BE2C (cell line): Measurements from ENCODE around the gene STXBP5.

Source experiments
- DNase-seq: peaks from one replicate; pipeline ENCODE4 v3.0.0-alpha.2; 2020
- H3K27me3 ChIP-seq: fragments of 250-450 bp; sonication (Bioruptor Pico); 2 replicates; pipeline ENCODE4 v1.5.1; 2020; ENCODE audit warnings: mild to moderate bottlenecking
- H3K36me3 ChIP-seq: fragments of 250-450 bp; sonication (Bioruptor Pico); 2 replicates; pipeline ENCODE4 v1.5.1; 2020; ENCODE audit warnings: mild to moderate bottlenecking
- H3K4me1 ChIP-seq: fragments of 250-450 bp; sonication (Bioruptor Pico); 2 replicates; pipeline ENCODE4 v1.5.1; 2020
- H3K4me3 ChIP-seq: 2 replicates; pipeline ENCODE4 v1.5.1; 2011; ENCODE audit warnings: low read depth, low read length
- H3K9me3 ChIP-seq: fragments of 250-450 bp; sonication (Bioruptor Pico); 2 replicates; pipeline ENCODE4 v1.5.1; 2020
- TF ChIP-seq, protein P1 (sequence below): IDR thresholded peaks from 2 replicates; pipeline ENCODE4 v1.5.1; 2012; ENCODE audit warnings: mild to moderate bottlenecking, low read depth, low read length

The STXBP5 gene

DNA sequence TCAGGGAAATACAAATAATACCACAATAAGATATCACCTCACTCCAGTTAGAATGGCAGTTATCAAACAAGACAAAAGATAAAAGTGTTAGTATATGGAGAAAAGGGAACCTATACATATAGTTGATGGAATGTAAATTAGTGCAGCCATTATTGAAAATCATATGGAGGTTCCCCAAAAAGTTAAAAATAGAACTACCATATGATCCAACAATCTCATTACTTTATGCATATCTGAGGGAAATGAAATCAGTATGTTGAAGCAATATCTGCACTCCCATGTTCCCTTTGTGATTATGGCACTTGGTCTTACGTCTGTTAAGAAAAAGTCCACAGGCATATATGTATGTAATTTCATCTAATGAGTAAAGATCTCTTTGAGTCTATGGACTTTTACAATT is 96.9 kb downstream of the STXBP5 start:
- DNase-seq: no peak
- peaks cover 54% of the 10 kb centered on the region for H3K36me3 ChIP-seq

DNA sequence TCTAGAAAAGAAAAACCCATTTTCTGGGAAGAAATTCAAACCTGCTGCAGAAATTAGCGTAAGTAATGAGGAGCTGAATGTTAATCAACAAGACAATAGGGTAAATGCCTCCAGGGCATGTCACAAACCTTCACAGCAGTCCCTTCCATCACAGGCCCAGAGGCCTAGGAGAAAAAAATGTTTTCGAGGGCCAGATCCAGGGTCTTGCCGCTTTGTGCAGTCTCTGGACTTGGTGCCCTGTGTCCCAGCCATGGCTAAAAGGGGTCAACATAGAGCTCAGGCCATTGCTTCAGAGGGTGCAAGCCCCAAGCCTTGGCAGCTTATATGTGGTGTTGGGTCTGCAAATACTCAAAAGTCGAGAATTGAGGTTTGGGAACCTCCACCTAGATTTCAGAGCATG is 99.8 kb downstream of the STXBP5 start:
- TF ChIP-seq, protein P1, sequence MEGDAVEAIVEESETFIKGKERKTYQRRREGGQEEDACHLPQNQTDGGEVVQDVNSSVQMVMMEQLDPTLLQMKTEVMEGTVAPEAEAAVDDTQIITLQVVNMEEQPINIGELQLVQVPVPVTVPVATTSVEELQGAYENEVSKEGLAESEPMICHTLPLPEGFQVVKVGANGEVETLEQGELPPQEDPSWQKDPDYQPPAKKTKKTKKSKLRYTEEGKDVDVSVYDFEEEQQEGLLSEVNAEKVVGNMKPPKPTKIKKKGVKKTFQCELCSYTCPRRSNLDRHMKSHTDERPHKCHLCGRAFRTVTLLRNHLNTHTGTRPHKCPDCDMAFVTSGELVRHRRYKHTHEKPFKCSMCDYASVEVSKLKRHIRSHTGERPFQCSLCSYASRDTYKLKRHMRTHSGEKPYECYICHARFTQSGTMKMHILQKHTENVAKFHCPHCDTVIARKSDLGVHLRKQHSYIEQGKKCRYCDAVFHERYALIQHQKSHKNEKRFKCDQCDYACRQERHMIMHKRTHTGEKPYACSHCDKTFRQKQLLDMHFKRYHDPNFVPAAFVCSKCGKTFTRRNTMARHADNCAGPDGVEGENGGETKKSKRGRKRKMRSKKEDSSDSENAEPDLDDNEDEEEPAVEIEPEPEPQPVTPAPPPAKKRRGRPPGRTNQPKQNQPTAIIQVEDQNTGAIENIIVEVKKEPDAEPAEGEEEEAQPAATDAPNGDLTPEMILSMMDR: no peak
- DNase-seq: no peak
- H3K4me1 ChIP-seq: no peaks in the 10 kb centered on the region
- H3K9me3 ChIP-seq: no peaks in the 10 kb centered on the region
- no peaks in the 10 kb centered on the region for H3K27me3 ChIP-seq
- no peak overlapping the region for H3K4me3 ChIP-seq
- H3K36me3 ChIP-seq: peaks cover 36% of the 10 kb centered on the region

More for the DNA sequence above, 96.9 kb downstream of the STXBP5 start:
- no peaks in the 10 kb centered on the region for H3K27me3 ChIP-seq
- H3K9me3 ChIP-seq: no peaks in the 10 kb centered on the region
- H3K4me3 ChIP-seq: no peak overlapping the region
- H3K4me1 ChIP-seq: no peaks in the 10 kb centered on the region
- TF ChIP-seq, protein P1: no peak

DNA sequence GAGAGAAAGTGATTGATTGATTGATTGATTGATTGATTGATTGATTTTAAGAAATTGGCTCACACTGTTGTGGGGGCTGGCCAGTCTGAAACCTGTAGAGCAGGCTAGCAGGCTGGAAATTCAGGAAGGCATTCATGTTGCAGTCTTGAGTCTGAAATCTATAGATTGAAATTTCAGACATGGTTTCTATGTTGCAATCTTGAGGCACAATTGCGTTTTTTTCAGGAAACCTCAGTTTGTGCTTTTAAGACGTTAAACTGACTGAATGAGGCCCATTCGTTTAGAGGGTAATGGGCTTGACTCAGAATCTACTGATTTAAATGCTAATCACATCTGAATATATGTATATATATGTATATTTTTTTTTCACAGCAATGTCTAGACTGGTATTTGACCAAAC is 106.3 kb downstream of the STXBP5 start:
- TF ChIP-seq, protein P1: no peak
- peaks cover 48% of the 10 kb centered on the region for H3K36me3 ChIP-seq
- H3K4me3 ChIP-seq: no peak overlapping the region
- DNase-seq: no peak
- no peaks in the 10 kb centered on the region for H3K9me3 ChIP-seq
- no peaks in the 10 kb centered on the region for H3K4me1 ChIP-seq
- no peaks in the 10 kb centered on the region for H3K27me3 ChIP-seq

DNA sequence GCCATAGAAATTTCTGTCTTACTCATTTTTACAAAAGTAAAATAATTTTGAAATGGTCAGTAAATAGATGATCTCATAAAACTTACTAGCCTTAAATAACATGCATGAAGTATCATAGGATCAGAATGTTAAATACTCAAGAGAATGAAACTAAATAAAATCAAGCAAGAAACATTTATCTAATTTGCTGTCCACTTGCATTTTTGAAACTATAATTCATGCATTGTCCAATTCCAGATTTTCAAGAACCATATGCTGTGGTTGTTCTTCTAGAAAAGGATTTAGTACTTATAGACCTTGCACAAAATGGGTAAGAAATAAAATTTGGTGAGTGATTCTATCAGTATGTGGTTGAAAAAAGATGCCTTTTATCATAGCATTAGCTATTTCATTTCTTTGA is 107.0 kb downstream of the STXBP5 start:
- TF ChIP-seq, protein P1: no peak
- Histone ChIP-seq H3K36me3 (peaks cover 55% of the 10 kb centered on the region), H3K4me1 (no peaks in the 10 kb centered on the region)

DNA sequence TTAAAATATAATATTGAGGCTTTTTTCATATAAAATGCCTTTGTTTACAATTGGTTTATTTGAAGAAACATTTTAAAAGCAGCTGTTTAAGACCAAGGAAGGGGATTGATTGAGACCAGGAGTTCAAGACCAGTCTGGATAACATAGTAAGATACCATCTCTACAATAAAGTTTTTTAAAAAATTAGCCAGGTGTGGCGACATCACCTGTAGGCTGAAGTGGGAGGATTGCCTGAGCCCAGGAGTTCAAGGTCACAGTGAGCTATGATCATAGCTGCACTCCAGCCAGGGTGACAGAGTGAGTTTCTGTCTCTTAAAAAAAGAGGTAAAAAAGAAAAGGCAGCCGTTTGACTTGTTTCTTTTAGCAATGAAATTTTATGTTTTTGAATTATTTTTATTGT is 117.0 kb downstream of the STXBP5 start:
- no peaks in the 10 kb centered on the region for H3K4me1 ChIP-seq
- no peaks in the 10 kb centered on the region for H3K27me3 ChIP-seq
- TF ChIP-seq, protein P1: no peak
- H3K4me3 ChIP-seq: no peak overlapping the region
- no peak for DNase-seq
- no peaks in the 10 kb centered on the region for H3K9me3 ChIP-seq
- H3K36me3 ChIP-seq: peaks cover 56% of the 10 kb centered on the region

More for the DNA sequence above, 107.0 kb downstream of the STXBP5 start:
- Histone ChIP-seq H3K9me3 (no peaks in the 10 kb centered on the region), H3K4me3 (no peak overlapping the region), H3K27me3 (no peaks in the 10 kb centered on the region)
- no peak for DNase-seq

DNA sequence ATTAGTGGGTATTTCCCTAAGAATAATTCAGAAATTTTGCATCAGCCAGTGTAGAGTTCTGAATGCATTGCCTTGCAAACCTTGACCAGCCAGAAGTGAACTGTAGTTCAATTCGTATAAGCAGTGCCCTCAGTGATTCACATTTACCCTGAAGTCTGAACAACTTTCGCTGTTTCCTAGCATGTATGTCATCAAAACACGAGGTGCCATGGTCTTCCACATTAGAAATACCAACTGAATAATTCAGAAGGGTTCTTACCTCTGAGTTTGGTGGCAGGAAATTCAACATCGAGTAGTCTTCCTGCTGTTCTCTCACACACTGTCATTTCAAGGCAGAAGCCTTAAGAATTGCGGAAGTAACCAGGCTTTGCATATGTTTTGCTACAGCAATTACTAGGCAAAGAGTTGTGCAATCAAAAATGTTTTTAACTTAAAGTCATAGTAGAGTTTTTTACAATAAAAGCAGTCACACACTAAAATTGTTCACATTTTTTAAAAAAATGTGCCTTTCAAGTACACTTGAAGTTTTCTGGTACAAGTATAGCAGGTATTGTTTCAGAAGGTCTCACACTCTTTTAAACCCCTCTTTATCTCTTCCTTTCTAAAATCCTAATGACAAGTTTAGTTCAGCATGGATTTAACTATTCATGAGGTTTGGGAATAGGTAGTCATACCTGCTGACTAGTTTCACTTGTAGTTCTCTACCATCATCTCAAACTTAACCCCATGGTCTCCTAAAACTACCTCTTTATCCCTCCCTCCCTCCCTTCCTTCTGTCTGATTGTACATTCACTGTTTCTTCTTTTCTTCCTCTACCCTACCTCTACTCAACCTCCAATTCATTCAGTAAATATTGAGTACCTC is 118.3 kb downstream of the STXBP5 start:
- TF ChIP-seq, protein P1: no peak
- H3K4me1 ChIP-seq: no peaks in the 10 kb centered on the region
- DNase-seq: no peak
- H3K4me3 ChIP-seq: no peak overlapping the region
- H3K9me3 ChIP-seq: no peaks in the 10 kb centered on the region
- peaks cover 56% of the 10 kb centered on the region for H3K36me3 ChIP-seq
- H3K27me3 ChIP-seq: no peaks in the 10 kb centered on the region
